K562 (cell line): ENCODE data around the gene MARS1. TPM values are rescaled to one million over a fixed set of nuclear protein-coding genes. Genes with fewer than 3 reads are reported as not detected.

ENCODE experiments used
- BCL6 ChIP-seq: fragments of 250-450 bp; sonication (Bioruptor Pico); IDR thresholded peaks from 2 replicates; pipeline ENCODE4 v1.4.0; 2020
- CBX3 ChIP-seq, 2 experiments: IDR thresholded peaks; 1 replicate in 1 of 2; 2 replicates in 1 of 2; pipeline ENCODE4 v1.6.1; 2012; ENCODE audit warnings: inconsistent platforms in 2 of 2, low read length in 2 of 2, borderline replicate concordance in 1 of 2, control low read depth in 1 of 2
- CREM ChIP-seq: IDR thresholded peaks from 2 replicates; pipeline ENCODE4 v1.6.1; 2014; ENCODE audit warnings: antibody characterized with exemption, low read depth
- EGR1 ChIP-seq: fragments of 450-650 bp; conservative IDR thresholded peaks from 2 replicates; pipeline ENCODE4 v1.6.1; 2017; ENCODE audit warnings: mild to moderate bottlenecking
- MAFK ChIP-seq: IDR thresholded peaks from 2 replicates; pipeline ENCODE4 v1.6.1; 2011; ENCODE audit warnings: low read length, improper control_type of control experiment
- MAZ ChIP-seq, 2 experiments: fragments of 450-650 bp in 1 of 2; sonication (generic) in 1 of 2; formaldehyde crosslinking; IDR thresholded peaks in 1 of 2; conservative IDR thresholded peaks in 1 of 2; 2 replicates each; pipeline versions ENCODE4 v1.4.0 to v1.5.0; 2020; ENCODE audit warnings: mild to moderate bottlenecking in 1 of 2, missing genetic modification reagents in 1 of 2
- MYBL2 ChIP-seq, 2 experiments: fragments of 450-650 bp in 1 of 2; sonication (generic) in 1 of 2; formaldehyde crosslinking in 1 of 2; IDR thresholded peaks; 2 replicates each; pipeline versions ENCODE4 v1.6.1 to v1.8.1; 2017 to 2022; ENCODE audit warnings: borderline replicate concordance in 1 of 2, inconsistent platforms in 1 of 2, low read depth in 1 of 2, mild to moderate bottlenecking in 1 of 2, missing genetic modification reagents in 1 of 2, moderate library complexity in 1 of 2
- NFATC3 ChIP-seq: fragments of 450-650 bp; IDR thresholded peaks from 2 replicates; pipeline ENCODE4 v1.6.1; 2017; ENCODE audit warnings: mild to moderate bottlenecking
- NFE2L1 ChIP-seq: fragments of 450-650 bp; IDR thresholded peaks from 2 replicates; pipeline ENCODE4 v1.6.1; 2016; ENCODE audit warnings: missing genetic modification characterization, low read depth, mild to moderate bottlenecking, missing compliant biosample characterization, moderate library complexity, borderline replicate concordance
- NR0B1 ChIP-seq: fragments of 450-650 bp; IDR thresholded peaks from one replicate; pipeline ENCODE4 v1.6.1; 2018; ENCODE audit warnings: mild to moderate bottlenecking, moderate library complexity; ENCODE audit not compliant: partially characterized antibody
- PHF20 ChIP-seq: fragments of 450-650 bp; IDR thresholded peaks from 2 replicates; pipeline ENCODE4 v1.6.1; 2018; ENCODE audit not compliant: partially characterized antibody
- POU5F1 ChIP-seq: fragments of 150-350 bp; IDR thresholded peaks from 2 replicates; pipeline ENCODE4 v1.6.1; 2014; ENCODE audit warnings: borderline replicate concordance, low read length, low read depth, mild to moderate bottlenecking; ENCODE audit not compliant: partially characterized antibody
- RAD21 ChIP-seq, 2 experiments: fragments of 250-450 bp in 1 of 2; fragments of 450-650 bp in 1 of 2; sonication (Bioruptor Pico) in 1 of 2; formaldehyde crosslinking in 1 of 2; IDR thresholded peaks in 1 of 2; conservative IDR thresholded peaks in 1 of 2; 2 replicates each; pipeline versions ENCODE4 v1.4.0 to v1.8.0; 2020 to 2022; ENCODE audit warnings: mild to moderate bottlenecking in 2 of 2, moderate library complexity in 1 of 2
- RAD51 ChIP-seq: fragments of 450-650 bp; IDR thresholded peaks from 2 replicates; pipeline ENCODE4 v1.7.1; 2016; ENCODE audit warnings: low read depth, mild to moderate bottlenecking, borderline replicate concordance
- RBFOX2 ChIP-seq: fragments of 200-400 bp; formaldehyde crosslinking; IDR thresholded peaks from 2 replicates; pipeline ENCODE4 v1.6.1; 2017; ENCODE audit warnings: low read depth, mild to moderate bottlenecking, low read length, moderate library complexity
- SAP30 ChIP-seq: fragments of 200-600 bp; sonication (generic); IDR thresholded peaks from 2 replicates; pipeline ENCODE4 v1.6.1; 2012; ENCODE audit warnings: borderline replicate concordance, low read depth, mild to moderate bottlenecking, moderate library complexity, low read length, control low read depth, inconsistent platforms; ENCODE audit not compliant: insufficient read depth, poor library complexity, severe bottlenecking
- XRCC3 ChIP-seq: fragments of 450-650 bp; IDR thresholded peaks from 2 replicates; pipeline ENCODE4 v1.6.1; 2017; ENCODE audit warnings: mild to moderate bottlenecking, moderate library complexity
- YBX1 ChIP-seq: fragments of 450-650 bp; IDR thresholded peaks from 2 replicates; pipeline ENCODE4 v1.7.1; 2016; ENCODE audit warnings: mild to moderate bottlenecking
- ZC3H8 ChIP-seq: fragments of 450-650 bp; IDR thresholded peaks from 2 replicates; pipeline ENCODE4 v1.6.1; 2017
- ZMIZ1 ChIP-seq, 2 experiments: fragments of 150-350 bp in 1 of 2; IDR thresholded peaks; 2 replicates each; pipeline ENCODE4 v1.6.1; 2012 to 2016; ENCODE audit warnings: low read depth in 2 of 2, low read length in 2 of 2, mild to moderate bottlenecking in 1 of 2, moderate library complexity in 1 of 2
- ZNF174 ChIP-seq: fragments of 250-450 bp; sonication (Bioruptor Pico); IDR thresholded peaks from 2 replicates; pipeline ENCODE4 v1.4.0; 2020; ENCODE audit warnings: mild to moderate bottlenecking
- ZNF277 ChIP-seq: fragments of 250-450 bp; sonication (Bioruptor Pico); IDR thresholded peaks from 2 replicates; pipeline ENCODE4 v1.8.0; 2022; ENCODE audit warnings: inconsistent platforms, mild to moderate bottlenecking, moderate library complexity, borderline replicate concordance
- ZNF384 ChIP-seq: IDR thresholded peaks from 2 replicates; pipeline ENCODE4 v1.6.1; 2012; ENCODE audit warnings: low read depth, low read length, improper control_type of control experiment
- polyA plus RNA-seq, 8 experiments: library from polyadenylated mRNA; depleted of rRNA in 4 of 8; stranded (reverse) in 5 of 8; unstranded in 3 of 8; fragments of >200 nt; fragmentation: Nextera tagmentation in 2 of 8; fragmentation: Illumina TruSeq in 1 of 8; extraction: Ambion mirVana in 2 of 8; extraction: Trizol in 1 of 8; gene quantifications; 2 replicates each; pipeline versions ENCODE4 v1.2.1 to v1.2.3, GENCODE V29; 2011 to 2014; ENCODE audit warnings: inconsistent platforms in 1 of 8, missing spikeins in 1 of 8
- total RNA-seq, 7 experiments: library from RNA; depleted of rRNA in 6 of 7; stranded (reverse); fragments of >200 nt in 6 of 7; fragmentation: Illumina TruSeq in 2 of 7; extraction: Trizol in 2 of 7; gene quantifications; 2 replicates each; pipeline versions ENCODE4 v1.2.1 to v1.2.3, GENCODE V29; 2011 to 2021; ENCODE audit warnings: low replicate concordance in 1 of 7

The MARS1 gene
- total and polyA plus RNA-seq, 9 of the 15 experiments (the other 6 are each of a cell fraction or from before 2014, with no cell fraction given), result 117 to 382 (median 220) TPM

GRCh38 chr12:57452937-57453509 is 34.8 kb upstream of the MARS1 start (continued):
- TF ChIP-seq RAD21 (CRISPR knock-in tag; conservative IDR thresholded peaks at IDR 0.05 in 1 of 2, IDR thresholded peaks at IDR 0.05 in 1 of 2) (peak; percentile 96 to 98), MYBL2 (IDR thresholded peaks at IDR 0.05; ENCODE audit: low read depth) (no peak), MYBL2 (CRISPR knock-in tag; IDR thresholded peaks at IDR 0.05; ENCODE audit: borderline replicate concordance) (no peak), SAP30 (no peak), NFATC3 (no peak), NR0B1 (no peak), PHF20 (no peak), EGR1 (no peak), RAD51 (no peak), CBX3 (IDR thresholded peaks at IDR 0.05; ENCODE audit: borderline replicate concordance in 1 of 2, low read length in 2 of 2) (no peak), ZMIZ1 (IDR thresholded peaks at IDR 0.05; ENCODE audit: low read depth in 2 of 2, low read length in 2 of 2) (0 out of 4 replicates have a peak, but pooled peaks of 1 of the 2 experiments have one; percentile 12), NFE2L1 (tag) (no peak), CREM (peak; percentile 64), ZNF384 (no peak), RBFOX2 (0 out of 2 replicates have a peak, but pooled peaks have one; percentile 37), MAZ (CRISPR knock-in tag; conservative IDR thresholded peaks at IDR 0.05 in 1 of 2, IDR thresholded peaks at IDR 0.05 in 1 of 2) (peak in 1 of 2 experiments; percentile 69; a peak in 2 of 4 replicates), BCL6 (CRISPR knock-in tag) (no peak), XRCC3 (no peak), ZC3H8 (no peak), MAFK (no peak), POU5F1 (no peak), YBX1 (no peak), ZNF174 (CRISPR knock-in tag) (no peak), ZNF277 (CRISPR knock-in tag) (no peak)
